T follicular helper cell (primary cell): ENCODE data around the gene ERO1A.

Experiments
- DNase-seq: peaks from one replicate; pipeline ENCODE4 v3.0.0-alpha.2; 2020; ENCODE audit warnings: low read depth

Gene ERO1A

DNA sequence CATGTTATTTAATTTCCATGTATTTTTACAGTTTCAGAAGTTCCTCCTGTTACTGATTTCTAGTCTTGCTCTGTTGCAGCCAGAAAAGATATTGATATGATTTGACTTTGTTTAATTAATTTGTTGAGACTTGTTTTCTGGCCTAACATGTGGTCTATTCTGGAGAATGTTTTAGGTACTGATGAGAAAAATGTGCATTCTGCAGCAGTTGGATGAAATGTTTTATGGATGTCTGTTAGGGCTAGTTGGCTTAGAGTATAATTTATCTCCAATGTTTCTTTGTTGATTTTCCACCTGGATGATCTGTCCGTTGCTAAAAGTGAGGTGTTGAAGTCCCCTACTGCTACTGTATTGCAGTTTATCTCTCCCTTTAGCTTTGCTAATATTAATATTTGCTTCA is 88.3 kb downstream of the ERO1A start:
- DNase-seq, result no peak

DNA sequence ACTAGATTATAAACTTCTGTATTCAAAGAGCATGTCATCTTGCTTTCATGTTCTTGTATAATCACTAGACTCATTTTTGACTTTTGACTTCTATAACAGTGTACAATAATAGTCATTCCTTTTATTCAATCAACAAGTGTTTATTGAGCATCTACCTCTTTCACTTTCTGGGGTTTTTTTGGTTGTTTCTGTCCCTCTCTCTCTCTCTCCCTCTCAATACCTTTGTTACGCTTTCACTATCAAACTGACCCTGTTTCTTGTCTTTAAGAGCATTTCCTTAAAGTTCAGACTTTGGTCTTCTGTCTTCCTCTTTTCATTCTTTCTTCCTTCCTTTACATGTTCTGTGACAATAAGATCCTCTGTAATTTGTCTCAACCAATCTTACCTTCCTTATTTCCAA is 93.2 kb downstream of the ERO1A start:
- DNase-seq, result no peak

DNA sequence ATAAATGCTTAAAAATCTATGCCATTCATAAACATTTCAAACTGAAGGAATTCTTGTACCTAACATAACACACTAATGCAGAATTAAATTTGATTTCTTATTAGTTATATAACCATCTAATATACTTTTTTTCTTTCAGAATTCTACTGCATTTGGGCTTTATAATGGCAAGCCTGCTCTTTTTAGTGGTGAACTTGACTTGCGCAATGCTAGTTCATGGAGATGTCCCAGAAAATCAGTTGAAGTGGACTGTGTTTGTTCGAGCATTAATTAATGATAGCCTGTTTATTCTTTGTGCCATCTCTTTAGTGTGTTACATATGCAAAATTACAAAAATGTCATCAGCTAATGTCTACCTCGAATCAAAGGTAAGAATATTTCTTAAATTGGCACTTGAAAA is 95.4 kb downstream of the ERO1A start:
- DNase-seq, result no peak

DNA sequence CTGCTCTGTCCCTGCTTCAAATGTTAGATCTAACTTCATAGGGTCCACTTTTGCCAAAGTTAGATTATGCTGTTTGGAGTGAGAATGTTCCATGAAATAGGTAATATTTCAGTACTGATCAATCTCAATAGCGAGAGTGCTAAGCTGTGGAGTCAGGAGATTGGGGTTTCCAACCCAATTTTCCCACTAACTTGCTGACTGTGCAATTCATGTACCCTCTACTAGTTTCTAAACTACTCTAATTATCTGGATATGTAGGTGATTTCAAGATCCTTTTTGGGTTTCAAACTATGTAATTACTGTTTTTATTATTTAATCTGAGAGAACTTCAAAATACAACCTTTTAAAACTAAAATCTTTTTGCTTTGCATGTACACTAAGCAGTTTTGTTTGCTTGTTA is 96.8 kb downstream of the ERO1A start:
- DNase-seq, result no peak

DNA sequence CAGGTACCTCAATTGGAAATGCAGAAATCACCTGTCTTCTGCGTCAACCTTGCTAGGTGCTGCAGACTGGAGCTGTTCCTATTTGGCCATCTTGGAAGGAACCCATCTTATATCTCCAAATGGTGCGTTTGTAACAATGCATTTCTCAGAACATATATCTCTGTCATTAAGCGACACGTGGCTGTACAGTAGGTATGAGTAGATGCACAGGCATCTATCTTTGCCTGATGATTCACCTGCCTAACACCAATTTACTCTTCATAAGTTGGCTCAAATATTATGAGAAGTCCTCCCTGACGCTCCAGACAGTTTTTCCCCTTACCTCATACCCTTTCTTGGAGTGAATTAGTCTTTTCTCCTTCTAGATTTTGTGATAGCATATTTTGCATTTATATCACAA is 98.5 kb downstream of the ERO1A start:
- DNase-seq, result no peak

DNA sequence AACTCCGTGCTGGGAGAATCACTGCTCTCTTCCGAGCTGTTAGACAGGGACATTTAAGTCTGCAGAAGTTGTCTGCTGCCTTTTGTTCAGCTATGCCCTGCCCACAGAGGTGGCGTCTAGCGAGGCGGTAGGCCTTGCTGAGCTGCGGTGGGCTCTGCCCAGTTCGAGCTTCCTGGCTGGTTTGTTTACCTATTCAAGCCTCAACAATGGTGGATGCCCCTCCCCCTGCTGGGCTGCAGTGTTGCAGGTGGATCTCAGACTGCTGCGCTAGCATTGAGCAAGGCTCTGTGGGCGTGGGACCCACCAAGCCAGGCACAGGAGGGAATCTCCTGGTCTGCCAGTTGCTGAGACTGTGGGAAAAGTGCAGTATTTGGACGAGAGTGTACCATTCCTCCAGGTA is 99.0 kb downstream of the ERO1A start:
- no peak for DNase-seq

DNA sequence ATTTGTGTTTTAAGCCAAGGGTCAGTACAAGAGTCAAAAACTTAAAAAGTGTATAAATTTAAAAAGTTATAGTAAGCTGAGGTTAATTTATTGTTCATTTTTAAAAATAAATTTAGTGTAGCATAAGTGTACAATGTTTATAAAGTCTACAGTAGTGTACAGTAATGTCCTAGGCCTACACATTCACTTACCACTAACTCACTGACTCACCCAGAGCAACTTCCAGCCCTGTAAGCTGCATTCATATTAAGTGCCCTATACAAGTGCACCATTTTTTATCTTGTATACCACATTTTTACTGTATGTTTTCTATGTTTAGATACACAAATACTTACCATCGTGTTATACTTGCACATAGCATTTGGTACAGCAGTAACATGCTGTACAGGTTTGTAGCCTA is 105.0 kb downstream of the ERO1A start:
- no peak for DNase-seq
